ENCODE results near the gene AUTS2.

DNA sequence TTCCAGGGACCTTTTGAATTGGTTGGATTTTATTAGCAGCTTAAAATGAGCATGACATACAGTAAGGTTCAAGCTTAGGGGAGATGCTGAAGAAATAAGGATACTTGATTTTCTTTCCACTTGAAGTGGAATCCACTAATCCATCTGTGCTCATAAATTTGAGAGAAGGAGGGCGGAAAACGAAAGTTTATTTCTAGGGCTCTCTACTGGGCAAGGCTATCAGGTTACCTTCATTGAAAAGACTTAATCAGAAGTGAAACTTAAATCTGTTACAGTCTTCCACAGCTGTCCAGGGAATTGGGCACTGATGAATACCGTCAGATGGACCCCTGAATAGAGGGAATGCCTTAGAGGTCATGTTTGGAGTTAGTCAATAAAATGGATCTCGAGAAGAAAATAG, 21.8 kb downstream of the AUTS2 start:
- TF ChIP-seq, protein P1, sequence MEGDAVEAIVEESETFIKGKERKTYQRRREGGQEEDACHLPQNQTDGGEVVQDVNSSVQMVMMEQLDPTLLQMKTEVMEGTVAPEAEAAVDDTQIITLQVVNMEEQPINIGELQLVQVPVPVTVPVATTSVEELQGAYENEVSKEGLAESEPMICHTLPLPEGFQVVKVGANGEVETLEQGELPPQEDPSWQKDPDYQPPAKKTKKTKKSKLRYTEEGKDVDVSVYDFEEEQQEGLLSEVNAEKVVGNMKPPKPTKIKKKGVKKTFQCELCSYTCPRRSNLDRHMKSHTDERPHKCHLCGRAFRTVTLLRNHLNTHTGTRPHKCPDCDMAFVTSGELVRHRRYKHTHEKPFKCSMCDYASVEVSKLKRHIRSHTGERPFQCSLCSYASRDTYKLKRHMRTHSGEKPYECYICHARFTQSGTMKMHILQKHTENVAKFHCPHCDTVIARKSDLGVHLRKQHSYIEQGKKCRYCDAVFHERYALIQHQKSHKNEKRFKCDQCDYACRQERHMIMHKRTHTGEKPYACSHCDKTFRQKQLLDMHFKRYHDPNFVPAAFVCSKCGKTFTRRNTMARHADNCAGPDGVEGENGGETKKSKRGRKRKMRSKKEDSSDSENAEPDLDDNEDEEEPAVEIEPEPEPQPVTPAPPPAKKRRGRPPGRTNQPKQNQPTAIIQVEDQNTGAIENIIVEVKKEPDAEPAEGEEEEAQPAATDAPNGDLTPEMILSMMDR (IDR thresholded peaks at IDR 0.05) = no peak
- TF ChIP-seq POLR2A (IDR thresholded peaks at IDR 0.05) = no peak

All from thyroid gland (tissue), 4 donors.